GM12873 (cell line): ENCODE measurements around the gene PPP2R5B.

ENCODE experiments used
- CTCF ChIP-seq: IDR thresholded peaks from 2 replicates; pipeline ENCODE4 v1.5.1; 2012; ENCODE audit warnings: low read depth, mild to moderate bottlenecking, moderate library complexity, low read length, control low read depth; ENCODE audit not compliant: insufficient read depth; ENCODE audit errors: missing control alignments

Gene PPP2R5B

GRCh38 chr11:64911689-64912088, 12.8 kb upstream of the PPP2R5B start:
- TF ChIP-seq CTCF: no peak

- TF ChIP-seq CTCF: no peak
These were observed 11.2 kb upstream of the PPP2R5B start for GRCh38 chr11:64913171-64913727.

DNA sequence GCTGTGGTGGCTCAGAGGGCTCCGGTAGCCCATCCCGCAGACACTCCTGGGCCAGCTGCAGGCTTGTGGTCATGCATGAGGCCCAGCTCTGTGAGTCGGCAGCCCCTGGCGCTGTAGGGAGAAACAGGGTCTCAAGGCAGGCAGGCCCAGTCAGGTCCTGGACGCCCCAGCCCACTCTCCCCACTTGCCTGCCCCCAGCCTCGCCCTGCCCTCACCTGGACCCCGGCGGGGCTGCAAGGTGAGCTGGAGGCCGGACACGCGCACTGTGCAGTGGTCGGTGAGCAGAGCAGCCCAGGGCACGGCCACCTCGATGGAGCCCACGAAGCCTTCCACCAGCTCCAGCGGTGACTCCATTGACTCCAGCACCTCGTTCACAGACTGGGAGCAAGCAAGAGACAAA, 10.4 kb upstream of the PPP2R5B start:
- no peak for TF ChIP-seq CTCF

DNA sequence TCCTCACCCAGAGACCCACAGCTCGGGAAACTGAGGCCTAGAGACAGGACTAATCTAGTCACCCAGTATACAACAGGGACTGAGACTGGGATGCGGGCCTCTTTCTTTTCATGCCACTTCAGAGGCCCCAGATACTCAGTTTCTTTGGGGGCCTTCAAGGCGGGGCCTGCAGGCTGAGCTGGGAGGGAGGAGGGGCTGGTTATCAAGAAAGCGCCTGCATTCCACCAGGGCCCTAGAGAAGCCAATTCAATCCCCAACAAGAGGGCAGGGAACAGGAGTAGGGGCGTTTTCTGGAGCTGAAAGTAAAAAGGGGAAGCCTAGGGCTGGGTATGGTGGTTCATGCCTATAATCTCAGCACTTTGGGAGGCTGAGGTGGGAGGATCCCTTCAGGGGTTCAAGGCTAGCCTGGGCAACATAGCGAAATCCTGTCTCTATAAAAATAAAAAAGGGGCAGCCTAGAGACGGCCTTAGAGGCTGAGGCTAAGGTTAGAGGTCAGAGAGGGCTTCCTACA, 9.1 kb upstream of the PPP2R5B start:
- no peak for TF ChIP-seq CTCF

DNA sequence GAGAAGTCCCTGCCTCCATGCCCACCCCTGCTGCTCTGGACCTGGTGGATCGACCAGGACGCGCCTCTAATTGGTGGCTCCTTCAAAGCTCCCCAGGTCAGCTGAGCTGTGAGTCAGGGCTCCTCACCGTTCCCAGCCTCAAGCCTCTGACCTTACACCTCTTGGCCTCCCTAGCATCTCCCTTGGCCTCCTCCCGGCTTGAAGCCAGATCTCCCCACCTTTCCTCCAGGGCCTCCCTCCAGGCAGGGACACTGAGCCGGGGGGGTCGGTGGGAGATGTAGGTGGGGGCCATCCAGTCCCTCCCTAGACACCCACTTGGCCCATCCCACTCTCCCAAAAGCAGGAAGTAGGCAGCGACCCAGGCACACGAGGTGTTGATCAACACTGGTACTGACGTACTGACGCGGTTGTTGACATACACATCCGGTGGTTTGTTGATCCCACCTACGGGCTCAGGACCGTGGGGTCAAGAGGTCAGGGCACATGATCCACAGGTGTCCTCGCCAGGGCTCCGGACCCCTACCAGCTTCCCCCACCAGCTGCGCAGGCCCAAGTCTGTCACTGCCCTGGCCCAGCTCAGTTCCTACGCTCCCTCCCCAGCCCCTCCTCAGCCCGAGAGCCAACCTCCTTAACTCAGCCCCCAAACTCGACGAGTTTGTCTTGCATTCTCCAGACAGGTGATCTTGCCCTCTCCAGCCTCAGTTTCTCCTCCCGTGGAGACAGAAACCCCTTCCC, 8.3 kb upstream of the PPP2R5B start:
- no peak for TF ChIP-seq CTCF

DNA sequence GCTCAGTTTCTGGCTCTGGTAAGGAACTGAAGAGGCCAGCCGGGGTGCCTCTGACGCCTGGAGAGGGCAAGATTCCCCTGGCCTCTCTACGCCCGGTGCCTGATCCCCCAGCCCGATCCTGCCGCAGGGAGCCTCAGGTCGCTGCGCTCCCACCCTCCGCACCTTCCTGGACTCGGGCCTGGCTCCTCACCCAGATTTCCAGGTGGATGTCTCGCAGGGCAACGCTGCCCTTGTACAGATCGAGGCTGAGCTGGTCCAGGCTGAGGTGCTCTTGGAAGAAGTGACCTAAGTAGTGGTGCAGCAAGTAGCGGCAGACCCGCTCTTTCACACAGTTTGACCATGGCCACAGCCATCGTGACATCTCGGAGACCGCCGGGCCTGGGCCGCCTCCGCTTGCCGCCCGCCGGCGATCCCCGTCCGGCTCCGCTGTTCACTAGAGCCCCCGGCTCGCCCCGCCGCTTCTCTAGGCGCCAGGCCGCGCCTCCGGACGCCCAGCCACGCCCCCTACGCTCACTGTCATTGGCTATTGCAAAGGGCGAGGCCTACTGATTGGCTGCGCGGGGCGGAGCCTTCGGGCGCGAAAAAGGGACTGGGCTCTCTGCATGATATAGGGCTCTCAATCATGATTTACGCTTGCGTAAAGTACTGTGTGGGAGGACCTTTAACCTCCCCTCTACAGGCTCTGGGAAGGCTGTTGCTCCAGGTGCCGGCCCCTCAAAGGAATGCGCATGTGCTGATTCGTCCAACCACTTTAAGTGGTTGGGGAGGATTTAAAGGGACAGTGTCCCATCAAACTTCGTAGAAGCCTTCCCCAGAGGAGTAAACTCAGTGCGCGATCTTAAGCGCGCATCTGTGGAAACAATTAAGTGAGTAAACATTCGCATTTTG, 7.5 kb upstream of the PPP2R5B start, which contains the start of gene ATG2A:
Gene ATG2A (minus strand): TSS at position 435 of the 888 bp plus-strand sequence. CDS start 74 bp downstream, at position 361.
- TF ChIP-seq CTCF: no peak

GRCh38 chr11:64917663-64917995, 6.9 kb upstream of the PPP2R5B start:
- TF ChIP-seq CTCF: no peak
